Uterus (tissue), 2 donors: ENCODE measurements around the gene LY9.

Source experiments
- POLR2A ChIP-seq, 2 donors: fragments of 450-650 bp; IDR thresholded peaks; one replicate each; pipeline ENCODE4 v1.6.1; 2016; ENCODE audit warnings: antibody characterized with exemption in 2 of 2, mild to moderate bottlenecking in 1 of 2, moderate library complexity in 1 of 2
- TF ChIP-seq, protein P1 (sequence below), 4 experiments: fragments of 200-600 bp in 2 of 4; fragments of 450-650 bp in 2 of 4; sonication (generic) in 2 of 4; IDR thresholded peaks; one replicate each; pipeline ENCODE4 v1.5.1; 2016 to 2019; ENCODE audit warnings: antibody characterized with exemption in 4 of 4, mild to moderate bottlenecking in 2 of 4, moderate library complexity in 1 of 4

DNA sequence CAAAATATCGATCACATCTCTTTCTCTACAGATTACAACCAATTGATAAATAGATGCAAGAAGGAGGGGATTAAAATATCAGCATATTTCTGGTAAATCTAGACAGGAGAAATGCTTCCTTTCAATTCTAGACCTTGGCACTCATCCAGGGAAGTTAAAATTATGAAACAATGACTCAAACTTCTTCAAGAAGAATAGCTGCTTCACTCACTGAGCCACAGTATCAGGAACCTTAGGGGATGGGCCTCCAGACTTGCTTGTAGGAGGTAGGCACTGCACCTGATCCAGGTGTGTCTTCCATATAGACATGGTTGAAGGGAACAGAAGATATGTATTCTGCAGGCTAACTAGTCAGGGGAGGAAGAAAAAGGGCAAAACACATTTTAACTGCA, 47.1 kb upstream of the LY9 start:
- TF ChIP-seq, protein P1, sequence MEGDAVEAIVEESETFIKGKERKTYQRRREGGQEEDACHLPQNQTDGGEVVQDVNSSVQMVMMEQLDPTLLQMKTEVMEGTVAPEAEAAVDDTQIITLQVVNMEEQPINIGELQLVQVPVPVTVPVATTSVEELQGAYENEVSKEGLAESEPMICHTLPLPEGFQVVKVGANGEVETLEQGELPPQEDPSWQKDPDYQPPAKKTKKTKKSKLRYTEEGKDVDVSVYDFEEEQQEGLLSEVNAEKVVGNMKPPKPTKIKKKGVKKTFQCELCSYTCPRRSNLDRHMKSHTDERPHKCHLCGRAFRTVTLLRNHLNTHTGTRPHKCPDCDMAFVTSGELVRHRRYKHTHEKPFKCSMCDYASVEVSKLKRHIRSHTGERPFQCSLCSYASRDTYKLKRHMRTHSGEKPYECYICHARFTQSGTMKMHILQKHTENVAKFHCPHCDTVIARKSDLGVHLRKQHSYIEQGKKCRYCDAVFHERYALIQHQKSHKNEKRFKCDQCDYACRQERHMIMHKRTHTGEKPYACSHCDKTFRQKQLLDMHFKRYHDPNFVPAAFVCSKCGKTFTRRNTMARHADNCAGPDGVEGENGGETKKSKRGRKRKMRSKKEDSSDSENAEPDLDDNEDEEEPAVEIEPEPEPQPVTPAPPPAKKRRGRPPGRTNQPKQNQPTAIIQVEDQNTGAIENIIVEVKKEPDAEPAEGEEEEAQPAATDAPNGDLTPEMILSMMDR (IDR thresholded peaks at IDR 0.05) = no peak
- no peak for TF ChIP-seq POLR2A (IDR thresholded peaks at IDR 0.05)
